OCI-LY1 (cell line): ENCODE measurements around the gene PRLHR.

ENCODE experiments used
- H2AFZ ChIP-seq: fragments of 200-600 bp; sonication (generic), shearing (Covaris generic); 2 replicates; pipeline ENCODE4 v1.6.0; 2014; ENCODE audit warnings: antibody characterized with exemption, mild to moderate bottlenecking, low read length
- H3F3A ChIP-seq: fragments of 200-600 bp; sonication (generic), shearing (Covaris generic); 2 replicates; pipeline ENCODE4 v1.6.0; 2014; ENCODE audit warnings: mild to moderate bottlenecking, antibody characterized with exemption, low read length, moderate library complexity; ENCODE audit not compliant: insufficient read depth
- H3K27ac ChIP-seq: fragments of 200-600 bp; sonication (generic); 2 replicates; pipeline ENCODE4 v1.5.1; 2014; ENCODE audit warnings: low read length, mixed run types, mild to moderate bottlenecking, low read depth; ENCODE audit not compliant: poor library complexity, severe bottlenecking
- H3K27me3 ChIP-seq: fragments of 200-600 bp; sonication (generic); 2 replicates; pipeline ENCODE4 v1.6.0; 2014; ENCODE audit warnings: antibody characterized with exemption, mild to moderate bottlenecking, low read length, moderate library complexity; ENCODE audit not compliant: insufficient read depth
- H3K36me3 ChIP-seq: fragments of 200-600 bp; sonication (generic); 2 replicates; pipeline ENCODE4 v1.6.1; 2014; ENCODE audit warnings: mild to moderate bottlenecking, antibody characterized with exemption, low read length, moderate library complexity, mixed read lengths; ENCODE audit not compliant: insufficient read depth
- H3K4me1 ChIP-seq: fragments of 200-600 bp; sonication (generic); 2 replicates; pipeline ENCODE4 v1.5.1; 2014; ENCODE audit warnings: mild to moderate bottlenecking, low read length, moderate library complexity; ENCODE audit not compliant: insufficient read depth, severe bottlenecking
- H3K4me2 ChIP-seq: fragments of 200-600 bp; sonication (generic), shearing (Covaris generic); 2 replicates; pipeline ENCODE4 v1.6.1; 2014; ENCODE audit warnings: low read length
- H3K4me3 ChIP-seq: fragments of 200-600 bp; sonication (generic); 2 replicates; pipeline ENCODE4 v1.5.1; 2014; ENCODE audit warnings: low read length, low read depth, mild to moderate bottlenecking, mixed read lengths; ENCODE audit not compliant: poor library complexity, severe bottlenecking
- H3K79me2 ChIP-seq: fragments of 200-600 bp; shearing (Covaris generic); 2 replicates; pipeline ENCODE4 v1.6.1; 2016; ENCODE audit warnings: mixed run types, low read length, mixed read lengths; ENCODE audit not compliant: insufficient read depth
- H3K9ac ChIP-seq: fragments of 200-600 bp; sonication (generic), shearing (Covaris generic); 2 replicates; pipeline ENCODE4 v1.6.1; 2014; ENCODE audit warnings: mild to moderate bottlenecking, low read length, mixed read lengths
- H3K9me2 ChIP-seq: fragments of 200-600 bp; sonication (generic), shearing (Covaris generic); 2 replicates; pipeline ENCODE4 v1.6.1; 2014; ENCODE audit warnings: low read depth, mild to moderate bottlenecking, low read length, mixed read lengths
- H3K9me3 ChIP-seq: fragments of 200-600 bp; shearing (Covaris generic); 2 replicates; pipeline ENCODE4 v1.6.1; 2014; ENCODE audit warnings: low read length, mixed read lengths
- H4K20me1 ChIP-seq: fragments of 200-600 bp; sonication (generic), shearing (Covaris generic); 2 replicates; pipeline ENCODE4 v1.6.0; 2016; ENCODE audit warnings: mild to moderate bottlenecking, low read length; ENCODE audit not compliant: insufficient read depth
- EZH2 ChIP-seq: fragments of 200-600 bp; sonication (generic), shearing (Covaris generic); IDR thresholded peaks from 2 replicates; pipeline ENCODE4 v1.8.0; 2017; ENCODE audit warnings: borderline replicate concordance, mixed run types, mild to moderate bottlenecking, antibody characterized with exemption, low read length, moderate library complexity, mixed read lengths
- TF ChIP-seq, protein P1 (sequence below): fragments of 200-600 bp; sonication (generic), shearing (Covaris generic); IDR thresholded peaks from 2 replicates; pipeline ENCODE4 v1.5.1; 2017; ENCODE audit warnings: mild to moderate bottlenecking, antibody characterized with exemption, low read length, moderate library complexity, mixed read lengths

PRLHR gene

DNA sequence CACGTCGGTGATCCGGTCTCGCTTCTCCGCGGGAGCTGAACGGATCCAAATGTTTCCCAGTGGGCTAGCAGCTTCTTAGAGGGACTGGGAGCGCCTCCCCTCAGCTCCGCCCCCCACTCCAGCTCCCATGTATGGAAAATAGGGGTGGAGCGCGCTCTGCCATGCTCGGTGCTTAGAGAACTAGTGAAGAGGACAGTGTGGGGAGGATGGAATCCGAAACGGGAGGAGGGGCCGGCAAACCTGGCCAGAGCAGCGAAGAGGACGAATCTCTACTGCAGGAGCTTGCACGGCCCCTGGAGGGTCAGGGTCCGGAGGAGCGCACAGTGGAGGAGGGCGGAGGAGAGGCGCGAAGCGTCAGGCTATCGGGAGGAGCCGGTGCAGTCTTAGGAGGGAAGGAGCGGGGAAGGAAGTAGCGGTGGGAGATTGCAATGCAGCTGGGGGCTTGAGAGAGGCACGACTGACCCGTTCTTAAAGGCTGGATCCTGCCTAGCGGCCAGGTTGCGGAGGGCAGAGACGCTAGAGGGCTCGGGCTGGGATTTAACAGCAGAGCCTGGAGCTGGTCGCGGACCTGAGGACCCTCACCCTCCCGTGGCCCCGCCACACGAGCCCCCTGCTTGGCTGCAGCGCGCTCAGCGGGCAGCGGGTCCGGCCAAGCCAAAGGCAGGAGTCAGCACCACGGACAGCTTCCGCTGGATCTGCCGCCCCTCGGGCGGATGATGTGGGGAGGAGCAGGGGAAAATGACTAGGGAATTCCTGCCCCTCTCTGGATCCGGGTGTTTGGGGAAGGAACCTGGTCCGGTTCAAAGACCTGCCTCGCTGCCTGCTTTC, at the start of gene PRLHR:
PRLHR (minus strand) TSS at position 51 of the 828 bp plus-strand sequence. CDS start 404 bp downstream, outside the sequence.
- no peaks in the 10 kb centered on the region for H3K9me3 ChIP-seq
- H3K9me2 ChIP-seq: no peaks in the 10 kb centered on the region
- TF ChIP-seq EZH2: no peak
- TF ChIP-seq, protein P1, sequence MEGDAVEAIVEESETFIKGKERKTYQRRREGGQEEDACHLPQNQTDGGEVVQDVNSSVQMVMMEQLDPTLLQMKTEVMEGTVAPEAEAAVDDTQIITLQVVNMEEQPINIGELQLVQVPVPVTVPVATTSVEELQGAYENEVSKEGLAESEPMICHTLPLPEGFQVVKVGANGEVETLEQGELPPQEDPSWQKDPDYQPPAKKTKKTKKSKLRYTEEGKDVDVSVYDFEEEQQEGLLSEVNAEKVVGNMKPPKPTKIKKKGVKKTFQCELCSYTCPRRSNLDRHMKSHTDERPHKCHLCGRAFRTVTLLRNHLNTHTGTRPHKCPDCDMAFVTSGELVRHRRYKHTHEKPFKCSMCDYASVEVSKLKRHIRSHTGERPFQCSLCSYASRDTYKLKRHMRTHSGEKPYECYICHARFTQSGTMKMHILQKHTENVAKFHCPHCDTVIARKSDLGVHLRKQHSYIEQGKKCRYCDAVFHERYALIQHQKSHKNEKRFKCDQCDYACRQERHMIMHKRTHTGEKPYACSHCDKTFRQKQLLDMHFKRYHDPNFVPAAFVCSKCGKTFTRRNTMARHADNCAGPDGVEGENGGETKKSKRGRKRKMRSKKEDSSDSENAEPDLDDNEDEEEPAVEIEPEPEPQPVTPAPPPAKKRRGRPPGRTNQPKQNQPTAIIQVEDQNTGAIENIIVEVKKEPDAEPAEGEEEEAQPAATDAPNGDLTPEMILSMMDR: no peak
- no peaks in the 10 kb centered on the region for H3K4me1 ChIP-seq
- no peaks in the 10 kb centered on the region for H4K20me1 ChIP-seq
- H3K9ac ChIP-seq: no peak within 1 kb of the TSS
- no peaks in the 10 kb centered on the region for H3K36me3 ChIP-seq
- H3K4me2 ChIP-seq: no peak within 1 kb of the TSS
- H2AFZ ChIP-seq: no peak within 1 kb of the TSS
- no peaks in the 10 kb centered on the region for H3F3A ChIP-seq
- no peaks in the 10 kb centered on the region for H3K79me2 ChIP-seq
- H3K27me3 ChIP-seq: no peaks in the 10 kb centered on the region
- H3K4me3 ChIP-seq: no peak within 1 kb of the TSS
- H3K27ac ChIP-seq: no peak within 1 kb of the TSS

DNA sequence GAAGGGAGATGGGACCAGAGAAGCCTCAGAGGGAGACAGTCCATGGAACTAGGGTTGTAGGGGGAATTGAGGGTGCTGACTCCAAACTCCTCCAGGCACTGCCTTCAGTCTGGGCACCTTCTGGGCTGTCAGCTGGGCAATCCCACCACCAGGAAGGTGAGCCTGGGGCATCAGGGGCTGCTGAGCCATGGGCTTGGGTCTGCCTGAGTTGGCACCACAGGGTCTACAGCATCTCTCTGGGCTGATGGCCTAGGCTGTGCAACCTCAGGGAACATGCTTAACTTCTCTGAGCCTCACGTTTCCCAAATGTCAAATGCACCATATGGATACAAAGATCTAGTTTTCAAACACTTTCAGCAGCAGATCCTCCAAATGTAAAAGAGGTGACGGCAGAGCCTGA, 46.8 kb upstream of the PRLHR start:
- no peaks in the 10 kb centered on the region for H3F3A ChIP-seq
- no peak overlapping the region for H3K27ac ChIP-seq
- no peaks in the 10 kb centered on the region for H3K9me3 ChIP-seq
- no peak overlapping the region for H3K4me3 ChIP-seq
- H3K4me1 ChIP-seq: no peaks in the 10 kb centered on the region
- TF ChIP-seq, protein P1: no peak
- no peak for TF ChIP-seq EZH2
- H4K20me1 ChIP-seq: no peaks in the 10 kb centered on the region
- no peak overlapping the region for H3K9ac ChIP-seq
- H3K79me2 ChIP-seq: no peaks in the 10 kb centered on the region
- H3K36me3 ChIP-seq: no peaks in the 10 kb centered on the region
- H3K27me3 ChIP-seq: no peaks in the 10 kb centered on the region
- no peak overlapping the region for H3K4me2 ChIP-seq
- H2AFZ ChIP-seq: no peak overlapping the region
- H3K9me2 ChIP-seq: no peaks in the 10 kb centered on the region

GRCh38 chr10:118638680-118639079, 43.2 kb upstream of the PRLHR start:
- no peaks in the 10 kb centered on the region for H3K9me3 ChIP-seq
- H3K27me3 ChIP-seq: no peaks in the 10 kb centered on the region
- H3K4me1 ChIP-seq: no peaks in the 10 kb centered on the region
- no peaks in the 10 kb centered on the region for H3F3A ChIP-seq
- H3K9me2 ChIP-seq: no peaks in the 10 kb centered on the region
- no peak overlapping the region for H3K4me3 ChIP-seq
- no peak overlapping the region for H3K27ac ChIP-seq
- no peak overlapping the region for H3K9ac ChIP-seq
- H3K79me2 ChIP-seq: no peaks in the 10 kb centered on the region
- TF ChIP-seq, protein P1: no peak
- TF ChIP-seq EZH2: no peak
- H4K20me1 ChIP-seq: no peaks in the 10 kb centered on the region
- no peaks in the 10 kb centered on the region for H3K36me3 ChIP-seq
- H3K4me2 ChIP-seq: no peak overlapping the region
- H2AFZ ChIP-seq: no peak overlapping the region
